Spleen (tissue), 11 donors: ENCODE results near the gene KIF16B. TPM values are rescaled to one million over a fixed set of nuclear protein-coding genes. Genes with fewer than 3 reads are reported as not detected.
"Not testable (repeated sequence)": the region's sequence is repeated elsewhere in the genome, so short reads cannot be mapped to it uniquely, and the experiment has no call there.

Experiments
- DNase-seq: peaks from one replicate; pipeline ENCODE4 v3.0.0-alpha.2; 2020
- H3K27ac ChIP-seq, 8 donors: fragments of 200-600 bp; sonication (generic) in 7 of 8; 1 replicate in 4 of 8; 2 replicates in 4 of 8; pipeline versions ENCODE4 v1.5.0 to v1.8.0; 2016 to 2021; ENCODE audit warnings: inconsistent platforms in 4 of 8, mild to moderate bottlenecking in 4 of 8, moderate library complexity in 1 of 8
- H3K27me3 ChIP-seq, 7 donors: fragments of 200-600 bp; sonication (generic) in 6 of 7; replicated peaks in 1 of 7; 1 replicate in 4 of 7; 2 replicates in 3 of 7; pipeline versions ENCODE4 v1.5.0 to v1.8.0; 2016 to 2021; ENCODE audit warnings: inconsistent platforms in 3 of 7, mild to moderate bottlenecking in 1 of 7
- H3K36me3 ChIP-seq, 6 donors: fragments of 200-600 bp; sonication (generic) in 5 of 6; 1 replicate in 4 of 6; 2 replicates in 2 of 6; pipeline versions ENCODE4 v1.5.0 to v1.8.0; 2016 to 2021; ENCODE audit warnings: inconsistent platforms in 2 of 6
- H3K4me1 ChIP-seq, 6 donors: fragments of 200-600 bp; sonication (generic) in 5 of 6; 1 replicate in 3 of 6; 2 replicates in 3 of 6; pipeline versions ENCODE4 v1.5.0 to v1.8.0; 2016 to 2021; ENCODE audit warnings: inconsistent platforms in 3 of 6
- H3K4me3 ChIP-seq, 8 donors: fragments of 200-600 bp; sonication (generic) in 7 of 8; 1 replicate in 4 of 8; 2 replicates in 4 of 8; pipeline versions ENCODE4 v1.5.0 to v1.8.0; 2016 to 2021; ENCODE audit warnings: inconsistent platforms in 4 of 8, mild to moderate bottlenecking in 4 of 8, moderate library complexity in 2 of 8
- H3K9me3 ChIP-seq, 8 donors: fragments of 200-600 bp; sonication (generic) in 7 of 8; 1 replicate in 4 of 8; 2 replicates in 4 of 8; pipeline versions ENCODE4 v1.5.0 to v1.8.0; 2016 to 2021; ENCODE audit warnings: inconsistent platforms in 4 of 8
- POLR2A ChIP-seq, 3 donors: fragments of 450-650 bp; IDR thresholded peaks; one replicate each; pipeline ENCODE4 v1.5.1; 2017; ENCODE audit warnings: antibody characterized with exemption in 3 of 3, mild to moderate bottlenecking in 1 of 3
- POLR2AphosphoS5 ChIP-seq, 3 donors: sonication (generic); formaldehyde crosslinking; IDR thresholded peaks; one replicate each; pipeline ENCODE4 v1.5.1; 2017; ENCODE audit warnings: antibody characterized with exemption in 3 of 3
- WGBS, 5 donors: extraction: QIAGEN DNeasy Blood & Tissue Kit in 3 of 5; methylation state at CpG; one replicate each; pipeline versions ENCODE4 v1.1.5 to v1.1.7; 2013 to 2018; 5-methylcytosine and 5-hydroxymethylcytosine counted together
- intact Hi-C: fragments of 100-400 bp; cut with DNase I; formaldehyde crosslinking; loops from one replicate; pipeline ENCODE4 v1.15.0; 2023; ENCODE audit warnings: low total_unique reads
- polyA plus RNA-seq, 3 donors: library from polyadenylated mRNA; stranded (reverse); fragments of 200-250 nt; gene quantifications; one replicate each; pipeline ENCODE4 v1.2.1, GENCODE V29; 2013
- total RNA-seq, 7 donors: library from RNA; depleted of rRNA in 3 of 7; stranded (reverse); fragments of >200 nt in 3 of 7; fragmentation: NEBNext Ultra II Directional in 4 of 7; extraction: Animal tissue kit (Norgen Biotek cat#: 25700) in 4 of 7; gene quantifications; one replicate each; pipeline versions ENCODE4 v1.1.0 to v1.2.1, GENCODE V29; 2016 to 2021
- TF ChIP-seq, protein P1 (sequence below), 11 experiments: fragments of 200-600 bp in 7 of 11; fragments of 450-650 bp in 4 of 11; sonication (generic) in 4 of 11; IDR thresholded peaks in 8 of 11; conservative IDR thresholded peaks in 3 of 11; 1 replicate in 7 of 11; 2 replicates in 4 of 11; pipeline versions ENCODE4 v1.4.0 to v1.8.0; 2016 to 2021; ENCODE audit warnings: antibody characterized with exemption in 11 of 11, inconsistent platforms in 4 of 11, mild to moderate bottlenecking in 1 of 11
- donor health status: healthy with polysubstance abuse.
- donor health status: DM: no; HTN: no; CAD: no; lungs with moderate emphysema.
- donor health status: DM: no; HTN: no; CAD: no.
- donor health status: Bipolar disorder and iron deficiency.
- donor health status: healthy.
- donor health status: DM: no; HTN: no; CAD: no.
- donor health status: DM: yes; HTN: yes; CAD: no.

Gene KIF16B
- total and polyA plus RNA-seq, 10 donors = 3.0 to 30.1 (median 21.2) TPM

GRCh38 chr20:16263582-16263981, 309.7 kb downstream of the KIF16B start:
- intact Hi-C loops = no loop called here
- Histone ChIP-seq H3K27ac (no peak overlapping the region), H3K27me3 (no peaks in the 10 kb centered on the region), H3K4me3 (no peak overlapping the region), H3K36me3 (peaks cover 0 to 19% (median 0%) of the 10 kb centered on the region in 6 donors), H3K9me3 (peaks cover 0 to 39% (median 35%) of the 10 kb centered on the region in 8 donors), H3K4me1 (peaks cover 0 to 27% (median 8%) of the 10 kb centered on the region in 6 donors)
- no peak for DNase-seq
- TF ChIP-seq, protein P1, sequence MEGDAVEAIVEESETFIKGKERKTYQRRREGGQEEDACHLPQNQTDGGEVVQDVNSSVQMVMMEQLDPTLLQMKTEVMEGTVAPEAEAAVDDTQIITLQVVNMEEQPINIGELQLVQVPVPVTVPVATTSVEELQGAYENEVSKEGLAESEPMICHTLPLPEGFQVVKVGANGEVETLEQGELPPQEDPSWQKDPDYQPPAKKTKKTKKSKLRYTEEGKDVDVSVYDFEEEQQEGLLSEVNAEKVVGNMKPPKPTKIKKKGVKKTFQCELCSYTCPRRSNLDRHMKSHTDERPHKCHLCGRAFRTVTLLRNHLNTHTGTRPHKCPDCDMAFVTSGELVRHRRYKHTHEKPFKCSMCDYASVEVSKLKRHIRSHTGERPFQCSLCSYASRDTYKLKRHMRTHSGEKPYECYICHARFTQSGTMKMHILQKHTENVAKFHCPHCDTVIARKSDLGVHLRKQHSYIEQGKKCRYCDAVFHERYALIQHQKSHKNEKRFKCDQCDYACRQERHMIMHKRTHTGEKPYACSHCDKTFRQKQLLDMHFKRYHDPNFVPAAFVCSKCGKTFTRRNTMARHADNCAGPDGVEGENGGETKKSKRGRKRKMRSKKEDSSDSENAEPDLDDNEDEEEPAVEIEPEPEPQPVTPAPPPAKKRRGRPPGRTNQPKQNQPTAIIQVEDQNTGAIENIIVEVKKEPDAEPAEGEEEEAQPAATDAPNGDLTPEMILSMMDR (IDR thresholded peaks at IDR 0.05 in 8 of 11, conservative IDR thresholded peaks at IDR 0.05 in 3 of 11) = no peak
- no peak for TF ChIP-seq POLR2A (IDR thresholded peaks at IDR 0.05)
- 35 to 59% (median 36%) methylated on average over 2 of the region's 2 CpGs for WGBS, 5 donors

DNA sequence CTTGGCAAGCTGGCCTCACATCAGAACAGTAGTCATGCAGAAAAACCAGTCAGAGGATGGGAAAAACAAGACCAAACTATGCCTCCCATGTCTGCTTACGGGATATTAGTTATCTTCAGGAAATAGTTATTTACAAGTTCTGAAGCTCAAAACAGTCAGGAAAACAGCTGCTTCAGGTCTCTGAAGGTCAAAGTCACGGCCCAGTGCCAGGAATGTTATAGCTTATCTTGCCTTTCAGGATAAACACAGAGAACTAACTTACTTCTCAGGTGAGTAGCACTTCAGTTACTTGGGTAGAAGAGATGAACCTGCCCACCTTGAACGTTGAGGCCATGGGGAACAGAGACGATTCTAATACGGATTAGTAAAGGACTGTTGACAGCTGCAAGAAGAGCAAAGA, 310.7 kb downstream of the KIF16B start:
- WGBS, 5 donors = 43 to 72% (median 70%) methylated on average over 5 of the region's 5 CpGs
- intact Hi-C loops = no loop called here
- Histone ChIP-seq H3K27me3 (no peaks in the 10 kb centered on the region), H3K36me3 (peaks cover 0 to 12% (median 0%) of the 10 kb centered on the region in 6 donors), H3K27ac (peak overlapping the region in 5 of 8 donors; percentile 4 to 42 (median 36)), H3K4me1 (peaks cover 0 to 27% (median 8%) of the 10 kb centered on the region in 6 donors), H3K9me3 (peaks cover 0 to 32% (median 30%) of the 10 kb centered on the region in 8 donors), H3K4me3 (no peak overlapping the region)
- no peak for TF ChIP-seq POLR2AphosphoS5 (IDR thresholded peaks at IDR 0.05)
- TF ChIP-seq POLR2A (IDR thresholded peaks at IDR 0.05) = no peak
- TF ChIP-seq, protein P1 (IDR thresholded peaks at IDR 0.05 in 8 of 11, conservative IDR thresholded peaks at IDR 0.05 in 3 of 11) = no peak
- no peak for DNase-seq

DNA sequence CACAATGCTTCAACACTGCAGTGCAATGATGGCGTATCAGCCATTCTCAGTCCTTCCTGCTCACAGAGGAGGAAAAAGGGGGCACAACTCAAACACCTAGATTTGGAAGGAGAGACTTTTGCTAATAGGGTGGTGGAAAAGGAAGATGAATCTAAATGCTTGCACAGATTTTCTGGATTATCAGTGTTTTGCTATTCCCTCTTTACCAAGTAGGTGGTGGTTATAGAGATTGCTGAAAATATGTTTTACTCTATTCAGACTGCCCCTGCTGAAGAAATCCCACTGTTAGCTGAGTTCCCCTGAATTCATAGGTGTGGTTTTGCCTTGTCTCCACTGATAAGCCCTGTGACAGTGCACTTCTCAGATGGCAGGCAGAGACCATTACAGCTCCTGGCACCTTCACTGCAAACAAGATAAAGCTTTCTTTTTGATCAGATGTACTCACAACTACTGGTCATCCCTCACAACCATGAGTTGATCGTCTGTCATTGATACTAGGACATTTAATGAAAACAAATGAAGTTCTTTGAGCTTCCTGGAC, 311.4 kb downstream of the KIF16B start:
- no peak for DNase-seq
- TF ChIP-seq, protein P1 (IDR thresholded peaks at IDR 0.05 in 8 of 11, conservative IDR thresholded peaks at IDR 0.05 in 3 of 11) = no peak
- TF ChIP-seq POLR2A (IDR thresholded peaks at IDR 0.05) (no peak), POLR2AphosphoS5 (IDR thresholded peaks at IDR 0.05) (no peak)
- H3K4me1 ChIP-seq = peaks cover 0 to 27% (median 8%) of the 10 kb centered on the region in 6 donors
- H3K27me3 ChIP-seq = no peaks in the 10 kb centered on the region
- H3K36me3 ChIP-seq = peaks cover 0 to 7% (median 0%) of the 10 kb centered on the region in 6 donors
- peaks cover 0 to 24% (median 22%) of the 10 kb centered on the region in 8 donors for H3K9me3 ChIP-seq
- 62 to 72% (median 66%) methylated on average over 2 of the region's 2 CpGs for WGBS, 5 donors
- intact Hi-C loops = no loop called here
- H3K4me3 ChIP-seq = no peak overlapping the region
- peak overlapping the region in 5 of 8 donors; percentile 4 to 42 (median 36) for H3K27ac ChIP-seq

- no peak for DNase-seq
- H3K9me3 ChIP-seq = peaks cover 0 to 15% (median 13%) of the 10 kb centered on the region in 8 donors
- H3K27ac ChIP-seq = no peak overlapping the region
- H3K27me3 ChIP-seq = no peaks in the 10 kb centered on the region
- H3K4me1 ChIP-seq = peaks cover 0 to 27% (median 8%) of the 10 kb centered on the region in 6 donors
- no peak overlapping the region for H3K4me3 ChIP-seq
- intact Hi-C loops = no loop called here
- no peaks in the 10 kb centered on the region for H3K36me3 ChIP-seq
- 79 to 94% (median 83%) methylated on average over 7 of the region's 7 CpGs for WGBS, 5 donors
- TF ChIP-seq, protein P1 (IDR thresholded peaks at IDR 0.05 in 8 of 11, conservative IDR thresholded peaks at IDR 0.05 in 3 of 11) = no peak
- no peak for TF ChIP-seq POLR2A (IDR thresholded peaks at IDR 0.05)
- no peak for TF ChIP-seq POLR2AphosphoS5 (IDR thresholded peaks at IDR 0.05)
Measured at GRCh38 chr20:16260911-16261310, 312.3 kb downstream of the KIF16B start.

DNA sequence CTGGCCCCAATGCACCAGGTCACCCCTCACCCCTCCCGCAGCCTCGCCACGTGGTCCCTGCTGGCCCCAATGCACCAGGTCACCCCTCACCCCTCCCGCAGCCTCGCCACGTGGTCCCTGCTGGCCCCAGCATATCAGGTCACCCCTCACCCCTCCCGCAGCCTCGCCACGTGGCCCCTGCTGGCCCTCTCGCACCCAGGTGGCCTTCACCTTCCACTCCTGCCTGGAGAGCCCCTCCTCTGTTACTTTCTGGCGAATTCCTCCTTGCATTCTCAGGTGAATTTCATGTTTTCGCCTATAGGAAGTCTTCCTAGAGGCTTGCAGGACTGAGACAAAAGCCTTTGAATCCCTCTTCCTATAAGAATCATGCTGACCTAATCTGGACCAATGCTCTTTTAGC, 313.1 kb downstream of the KIF16B start:
- H3K4me3 ChIP-seq, H3K36me3 ChIP-seq, H3K27ac ChIP-seq, DNase-seq, intact Hi-C loops, H3K9me3 ChIP-seq, H3K27me3 ChIP-seq: not testable (repeated sequence)
- 61 to 87% (median 85%) methylated on average over 3 to 9 of the region's 12 CpGs for whole genome bisulfite sequencing, 5 donors
- peaks cover 0 to 27% (median 8%) of the 10 kb centered on the region in 6 donors for H3K4me1 ChIP-seq
